HCT116 (cell line): ENCODE results near the gene TRIM50. TPM values are rescaled to one million over a fixed set of nuclear protein-coding genes. Genes with fewer than 3 reads are reported as not detected.

ENCODE experiments used
- ATAC-seq: fragments of 200-7000 bp; cut with Tn5 transposase; 2 replicates; pipeline ENCODE4 v1.9.1; 2020; ENCODE audit warnings: mild to moderate bottlenecking, moderate library complexity
- BruUV-seq: library from RNA; stranded (reverse); fragments of 400-500 nt; replicated peaks from 2 replicates; lab custom pipeline; 2021; lab: Mats Ljungman, UMichigan
- CTCF ChIA-PET: fragments of 300-600 bp; sonication (Branson Sonifier 250); formaldehyde crosslinking; loops from one replicate; lab custom pipeline; 2021; ENCODE audit warnings: antibody characterized with exemption; lab: Charles Lee
- POLR2A ChIA-PET: fragments of 300-600, 350-600 bp; sonication (Branson Sonifier 250); formaldehyde crosslinking; loops from one replicate; lab custom pipeline; 2021; ENCODE audit warnings: antibody characterized with exemption; lab: Charles Lee
- RAD21 ChIA-PET, 2 experiments: fragments of 300-600 bp; sonication (Branson Sonifier 250); formaldehyde crosslinking; loops; one replicate each; lab custom pipeline; 2023; ENCODE audit warnings: low total read pairs in 2 of 2; ENCODE audit not compliant: uncharacterized antibody in 2 of 2, unreplicated experiment in 2 of 2, low non-redundant PET in 1 of 2; lab: Charles Lee
- DNase-seq: peaks from one replicate; pipeline ENCODE4 v3.0.0-alpha.2; 2010; ENCODE audit warnings: low read depth, low spot score
- H2AFZ ChIP-seq: fragments of 200-600 bp; shearing (Covaris generic), sonication (generic); 2 replicates; pipeline ENCODE4 v1.6.1; 2017; ENCODE audit warnings: low read depth, mixed run types, mixed read lengths, antibody characterized with exemption, low read length; ENCODE audit not compliant: poor library complexity, severe bottlenecking
- H3K27ac ChIP-seq: 2 replicates; pipeline ENCODE4 v1.5.1; 2012; ENCODE audit warnings: low read depth, low read length
- H3K27me3 ChIP-seq: fragments of 200-600 bp; sonication (generic); 2 replicates; pipeline ENCODE4 v1.6.1; 2016; ENCODE audit warnings: mixed run types, low read length, mixed read lengths; ENCODE audit not compliant: insufficient read depth
- H3K36me3 ChIP-seq, 2 experiments: fragments of 200-500 bp in 1 of 2; fragments of 200-600 bp in 1 of 2; sonication (Bioruptor generic) in 1 of 2; sonication (generic) in 1 of 2; 2 replicates each; pipeline versions ENCODE4 v1.5.1 to v1.6.1; 2014 to 2016; ENCODE audit warnings: low read length in 2 of 2, inconsistent platforms in 1 of 2, mixed read lengths in 1 of 2, mixed run types in 1 of 2; ENCODE audit not compliant: insufficient read depth in 2 of 2, control insufficient read depth in 1 of 2
- H3K4me1 ChIP-seq, 2 experiments: fragments of 200-600 bp in 1 of 2; sonication (generic) in 1 of 2; 2 replicates each; pipeline versions ENCODE4 v1.5.1 to v1.6.1; 2012 to 2017; ENCODE audit warnings: low read length in 2 of 2, inconsistent platforms in 1 of 2, mild to moderate bottlenecking in 1 of 2, mixed read lengths in 1 of 2, mixed run types in 1 of 2, moderate library complexity in 1 of 2; ENCODE audit not compliant: insufficient read depth in 2 of 2, control insufficient read depth in 1 of 2
- H3K4me2 ChIP-seq: fragments of 200-600 bp; sonication (generic); 2 replicates; pipeline ENCODE4 v1.6.1; 2017; ENCODE audit warnings: mixed run types, low read length, mixed read lengths
- H3K4me3 ChIP-seq, 2 experiments: fragments of 200-600 bp in 1 of 2; sonication (generic) in 1 of 2; replicated peaks in 1 of 2; 2 replicates each; pipeline ENCODE4 v1.5.1; 2011 to 2016; ENCODE audit warnings: low read length in 2 of 2, control low read depth in 1 of 2, low read depth in 1 of 2, mild to moderate bottlenecking in 1 of 2, mixed read lengths in 1 of 2, mixed run types in 1 of 2
- H3K79me2 ChIP-seq: fragments of 200-600 bp; sonication (generic); 2 replicates; pipeline ENCODE4 v1.6.1; 2017; ENCODE audit warnings: mild to moderate bottlenecking, mixed run types, low read length, moderate library complexity, mixed read lengths; ENCODE audit not compliant: insufficient read depth
- H3K9ac ChIP-seq: fragments of 200-600 bp; sonication (generic); 2 replicates; pipeline ENCODE4 v1.6.1; 2016; ENCODE audit warnings: low read length, mixed read lengths
- H3K9me2 ChIP-seq: fragments of 200-600 bp; sonication (generic), shearing (Covaris generic); 2 replicates; pipeline ENCODE4 v1.6.1; 2017; ENCODE audit warnings: mixed run types, mild to moderate bottlenecking, moderate library complexity; ENCODE audit not compliant: insufficient read depth
- H3K9me3 ChIP-seq, 2 experiments: fragments of 200-500 bp in 1 of 2; fragments of 200-600 bp in 1 of 2; sonication (Bioruptor generic) in 1 of 2; sonication (generic) in 1 of 2; 2 replicates each; pipeline ENCODE4 v1.6.1; 2014 to 2017; ENCODE audit warnings: low read length in 2 of 2, mixed read lengths in 2 of 2, inconsistent platforms in 1 of 2, low read depth in 1 of 2, mild to moderate bottlenecking in 1 of 2, mixed run types in 1 of 2, moderate library complexity in 1 of 2; ENCODE audit not compliant: control insufficient read depth in 1 of 2, insufficient read depth in 1 of 2
- H4K20me1 ChIP-seq: fragments of 200-600 bp; sonication (generic), shearing (Covaris generic); 2 replicates; pipeline ENCODE4 v1.6.1; 2017; ENCODE audit warnings: mixed run types, mild to moderate bottlenecking, moderate library complexity; ENCODE audit not compliant: insufficient read depth
- CBX3 ChIP-seq: IDR thresholded peaks from 2 replicates; pipeline ENCODE4 v1.6.1; 2012; ENCODE audit warnings: low read depth
- CEBPB ChIP-seq: IDR thresholded peaks from 2 replicates; pipeline ENCODE4 v1.6.1; 2012; ENCODE audit warnings: low read depth
- EGR1 ChIP-seq: IDR thresholded peaks from 2 replicates; pipeline ENCODE4 v1.6.1; 2012; ENCODE audit warnings: low read depth
- ELF1 ChIP-seq: IDR thresholded peaks from 2 replicates; pipeline ENCODE4 v1.6.1; 2012; ENCODE audit warnings: low read depth, borderline replicate concordance
- EZH2 ChIP-seq: fragments of 200-600 bp; sonication (generic); IDR thresholded peaks from 2 replicates; pipeline ENCODE4 v1.6.1; 2017; ENCODE audit warnings: antibody characterized with exemption, mixed run types
- FOSL1 ChIP-seq: IDR thresholded peaks from 2 replicates; pipeline ENCODE4 v1.6.1; 2012; ENCODE audit warnings: low read depth
- JUND ChIP-seq: IDR thresholded peaks from 2 replicates; pipeline ENCODE4 v1.6.1; 2012
- POLR2A ChIP-seq: IDR thresholded peaks from 2 replicates; pipeline ENCODE4 v1.7.0; 2011; ENCODE audit warnings: borderline replicate concordance; ENCODE audit not compliant: insufficient read depth, insufficient read length; ENCODE audit errors: extremely low read depth
- RAD21 ChIP-seq: IDR thresholded peaks from 2 replicates; pipeline ENCODE4 v1.6.1; 2012; ENCODE audit warnings: low read depth, mild to moderate bottlenecking
- SIN3A ChIP-seq: IDR thresholded peaks from 2 replicates; pipeline ENCODE4 v1.6.1; 2012; ENCODE audit warnings: low read depth
- SP1 ChIP-seq: IDR thresholded peaks from 2 replicates; pipeline ENCODE4 v1.6.1; 2012; ENCODE audit warnings: low read depth
- SRF ChIP-seq: IDR thresholded peaks from 2 replicates; pipeline ENCODE4 v1.6.1; 2012; ENCODE audit warnings: low read depth
- TCF7L2 ChIP-seq: IDR thresholded peaks from 2 replicates; pipeline ENCODE4 v1.7.0; 2011; ENCODE audit warnings: borderline replicate concordance, inconsistent platforms; ENCODE audit not compliant: insufficient read depth, insufficient read length; ENCODE audit errors: extremely low read depth
- YY1 ChIP-seq: IDR thresholded peaks from 2 replicates; pipeline ENCODE4 v1.6.1; 2011; ENCODE audit warnings: low read length, low read depth, moderate library complexity, mild to moderate bottlenecking; ENCODE audit not compliant: insufficient replicate concordance; ENCODE audit errors: extremely low read depth
- ZBTB33 ChIP-seq: IDR thresholded peaks from 2 replicates; pipeline ENCODE4 v1.6.1; 2011; ENCODE audit warnings: mild to moderate bottlenecking, low read length, moderate library complexity; ENCODE audit not compliant: insufficient replicate concordance; ENCODE audit errors: extremely low read depth
- ZFX ChIP-seq: fragments of 450-650 bp; IDR thresholded peaks from 2 replicates; pipeline ENCODE4 v1.6.1; 2017
- ZNF274 ChIP-seq: fragments of 200-500 bp; sonication (Bioruptor generic); IDR thresholded peaks from 2 replicates; pipeline ENCODE4 v1.6.1; 2014; ENCODE audit warnings: mild to moderate bottlenecking, low read depth, low read length, inconsistent platforms
- intact Hi-C: fragments of 100-400 bp; cut with micrococcal nuclease; formaldehyde crosslinking; loops from 2 replicates; pipeline ENCODE4 v1.10.0; 2022
- total RNA-seq: library from RNA; stranded (reverse); gene quantifications from one replicate; pipeline ENCODE4 v1.2.1, GENCODE V29; 2021; ENCODE audit not compliant: unreplicated experiment
- TF ChIP-seq, protein P1 (sequence below): IDR thresholded peaks from 2 replicates; pipeline ENCODE4 v1.6.1; 2012
- TF ChIP-seq, protein P2 (sequence below): IDR thresholded peaks from 2 replicates; pipeline ENCODE4 v1.6.1; 2012; ENCODE audit warnings: low read depth

The TRIM50 gene
- total RNA-seq, 1 experiment from 2014 or later, result not detected

DNA sequence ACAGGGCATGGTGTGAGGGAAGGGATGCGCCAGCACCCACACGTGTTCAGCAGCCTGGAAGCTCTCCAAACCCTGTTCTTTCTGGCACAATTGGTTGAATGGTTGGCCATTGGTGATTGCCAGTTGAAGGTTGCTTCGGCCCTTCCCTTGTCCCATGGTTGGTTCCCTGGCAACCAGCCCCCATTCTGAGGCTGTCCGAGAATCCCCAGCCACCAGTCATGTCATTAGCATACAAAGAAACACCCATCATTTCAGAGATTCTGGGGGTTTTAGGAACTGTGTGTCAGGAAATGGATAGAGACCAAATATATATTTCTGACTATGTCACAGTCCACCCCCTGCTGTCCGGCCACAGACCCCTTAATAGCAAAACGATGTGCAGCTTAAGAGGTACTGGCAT, 21.9 kb upstream of the TRIM50 start:
- CTCF ChIA-PET, result no interaction called here
- Histone ChIP-seq H3K9me2 (no peaks in the 10 kb centered on the region), H3K4me3 (no peak overlapping the region), H3K36me3 (no peaks in the 10 kb centered on the region), H3K27me3 (no peaks in the 10 kb centered on the region), H3K4me1 (peaks cover 0 to 3% of the 10 kb centered on the region in 2 experiments; a peak in 1 of 4 replicates), H3K9ac (no peak overlapping the region), H4K20me1 (no peaks in the 10 kb centered on the region), H3K4me2 (no peak overlapping the region), H3K9me3 (no peaks in the 10 kb centered on the region), H3K27ac (no peak overlapping the region), H3K79me2 (no peaks in the 10 kb centered on the region), H2AFZ (no peak overlapping the region)
- RAD21 ChIA-PET, result no interaction called here
- BruUV-seq, result no TSS peak
- POLR2A ChIA-PET, result no interaction called here
- TF ChIP-seq, protein P1, sequence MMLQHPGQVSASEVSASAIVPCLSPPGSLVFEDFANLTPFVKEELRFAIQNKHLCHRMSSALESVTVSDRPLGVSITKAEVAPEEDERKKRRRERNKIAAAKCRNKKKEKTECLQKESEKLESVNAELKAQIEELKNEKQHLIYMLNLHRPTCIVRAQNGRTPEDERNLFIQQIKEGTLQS, result no peak
- TF ChIP-seq YY1 (no peak), CEBPB (no peak)
- intact Hi-C loops, result no loop called here
- no peak for ATAC-seq
- no peak for DNase-seq

- Histone ChIP-seq H3K27me3 (no peaks in the 10 kb centered on the region), H3K79me2 (no peaks in the 10 kb centered on the region), H3K9me2 (no peaks in the 10 kb centered on the region), H3K4me3 (no peak overlapping the region), H3K36me3 (no peaks in the 10 kb centered on the region), H3K4me1 (peaks cover 11 to 15% of the 10 kb centered on the region in 2 experiments), H3K4me2 (no peak overlapping the region), H4K20me1 (no peaks in the 10 kb centered on the region), H3K27ac (no peak overlapping the region), H3K9ac (no peak overlapping the region), H2AFZ (no peak overlapping the region), H3K9me3 (no peaks in the 10 kb centered on the region)
- DNase-seq (no peak), ATAC-seq (no peak)
- ChIA-PET CTCF (no interaction called here), RAD21 (no interaction called here), POLR2A (no interaction called here)
- no TSS peak for BruUV-seq
- intact Hi-C loops, result no loop called here
- TF ChIP-seq SRF (no peak), ZNF274 (no peak), SP1 (no peak), TCF7L2 (no peak), POLR2A (no peak), CBX3 (no peak), RAD21 (no peak), SIN3A (no peak), CEBPB (no peak), JUND (no peak), ZBTB33 (no peak), EZH2 (no peak), ZFX (no peak), FOSL1 (no peak), ELF1 (no peak), EGR1 (no peak)
- TF ChIP-seq, protein P2, sequence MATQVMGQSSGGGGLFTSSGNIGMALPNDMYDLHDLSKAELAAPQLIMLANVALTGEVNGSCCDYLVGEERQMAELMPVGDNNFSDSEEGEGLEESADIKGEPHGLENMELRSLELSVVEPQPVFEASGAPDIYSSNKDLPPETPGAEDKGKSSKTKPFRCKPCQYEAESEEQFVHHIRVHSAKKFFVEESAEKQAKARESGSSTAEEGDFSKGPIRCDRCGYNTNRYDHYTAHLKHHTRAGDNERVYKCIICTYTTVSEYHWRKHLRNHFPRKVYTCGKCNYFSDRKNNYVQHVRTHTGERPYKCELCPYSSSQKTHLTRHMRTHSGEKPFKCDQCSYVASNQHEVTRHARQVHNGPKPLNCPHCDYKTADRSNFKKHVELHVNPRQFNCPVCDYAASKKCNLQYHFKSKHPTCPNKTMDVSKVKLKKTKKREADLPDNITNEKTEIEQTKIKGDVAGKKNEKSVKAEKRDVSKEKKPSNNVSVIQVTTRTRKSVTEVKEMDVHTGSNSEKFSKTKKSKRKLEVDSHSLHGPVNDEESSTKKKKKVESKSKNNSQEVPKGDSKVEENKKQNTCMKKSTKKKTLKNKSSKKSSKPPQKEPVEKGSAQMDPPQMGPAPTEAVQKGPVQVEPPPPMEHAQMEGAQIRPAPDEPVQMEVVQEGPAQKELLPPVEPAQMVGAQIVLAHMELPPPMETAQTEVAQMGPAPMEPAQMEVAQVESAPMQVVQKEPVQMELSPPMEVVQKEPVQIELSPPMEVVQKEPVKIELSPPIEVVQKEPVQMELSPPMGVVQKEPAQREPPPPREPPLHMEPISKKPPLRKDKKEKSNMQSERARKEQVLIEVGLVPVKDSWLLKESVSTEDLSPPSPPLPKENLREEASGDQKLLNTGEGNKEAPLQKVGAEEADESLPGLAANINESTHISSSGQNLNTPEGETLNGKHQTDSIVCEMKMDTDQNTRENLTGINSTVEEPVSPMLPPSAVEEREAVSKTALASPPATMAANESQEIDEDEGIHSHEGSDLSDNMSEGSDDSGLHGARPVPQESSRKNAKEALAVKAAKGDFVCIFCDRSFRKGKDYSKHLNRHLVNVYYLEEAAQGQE, result no peak
Measured at GRCh38 chr7:73345951-73346350, 18.1 kb upstream of the TRIM50 start.
